GM21528 (cell line): ENCODE results near the gene GPR3.
"Not testable (repeated sequence)": the region's sequence is repeated elsewhere in the genome, so short reads cannot be mapped to it uniquely, and the experiment has no call there.

Source experiments
- ATAC-seq: cut with Tn5 transposase; IDR thresholded peaks from one replicate; pipeline ENCODE4 v1.9.1; 2021; ENCODE audit warnings: mild to moderate bottlenecking, moderate library complexity; ENCODE audit not compliant: unreplicated experiment, low FRiP score

GPR3 gene

GRCh38 chr1:27398405-27399149 lies 6.2 kb downstream of the GPR3 start:
- ATAC-seq: no peak

- no peak for ATAC-seq
Measured at GRCh38 chr1:27399251-27400025, 7.0 kb downstream of the GPR3 start.

DNA sequence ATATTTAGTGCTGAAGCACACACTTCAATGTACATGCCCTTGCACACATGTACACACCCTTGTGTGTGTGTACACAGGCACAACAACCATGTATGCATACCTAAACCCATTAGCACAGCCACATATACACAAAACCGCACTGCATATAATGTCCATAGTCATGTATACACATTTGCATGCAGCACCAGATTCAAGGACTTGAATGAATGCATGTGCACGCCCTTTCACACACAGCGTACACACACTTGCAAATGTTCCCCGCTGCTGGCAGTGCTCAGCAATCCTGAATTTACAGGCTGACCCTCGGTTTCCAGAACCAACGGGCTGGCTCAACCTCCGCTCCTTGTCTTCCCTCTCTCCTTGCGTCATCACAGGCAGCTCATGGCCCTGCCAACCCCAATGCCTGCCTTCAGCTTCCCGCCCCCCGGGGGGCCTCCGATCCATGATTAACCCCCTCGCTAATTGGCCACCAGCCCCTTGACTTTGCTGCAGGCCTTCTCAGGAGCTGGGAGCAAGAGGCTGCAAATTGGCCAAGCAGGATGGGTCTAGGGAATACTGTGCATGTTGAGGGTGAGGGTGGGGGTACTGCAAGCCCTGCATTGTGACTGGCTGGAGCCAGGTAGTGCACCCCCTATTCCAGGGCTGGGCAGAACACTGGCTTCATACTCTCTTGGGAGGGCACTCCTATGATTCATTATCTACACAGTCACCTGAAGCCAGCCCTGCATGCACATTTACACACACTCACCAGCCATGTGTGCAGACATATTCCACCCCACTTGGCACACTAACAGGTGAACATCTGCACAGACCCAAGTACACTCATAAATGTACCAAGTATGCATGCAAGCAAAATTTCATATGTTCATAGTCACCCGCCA lies 7.9 kb downstream of the GPR3 start:
- no peak for ATAC-seq

GRCh38 chr1:27400963-27401341 lies 8.5 kb downstream of the GPR3 start:
- no peak for ATAC-seq

DNA sequence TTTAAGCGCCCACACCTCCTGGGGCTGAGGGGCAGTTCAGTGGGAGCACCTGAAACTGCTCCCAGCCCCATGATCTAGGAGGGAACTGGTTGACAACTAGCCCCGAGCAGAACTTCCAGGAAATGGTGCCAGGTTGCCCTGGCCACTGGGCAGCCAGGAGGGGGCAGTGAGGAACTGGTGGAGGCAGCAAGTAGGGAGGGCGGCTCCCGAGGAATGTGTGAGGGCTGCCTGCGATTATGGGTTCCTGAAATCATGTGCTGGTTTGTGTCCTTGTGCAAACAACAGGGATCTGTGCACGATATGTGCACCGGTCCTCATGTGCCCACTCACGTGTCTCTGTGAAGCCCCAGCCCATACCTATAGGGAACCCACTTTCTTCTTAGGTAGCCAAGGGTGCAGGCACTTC lies 9.9 kb downstream of the GPR3 start:
- ATAC-seq: no peak

GRCh38 chr1:27403065-27403726 lies 10.8 kb downstream of the GPR3 start:
- ATAC-seq: no peak

DNA sequence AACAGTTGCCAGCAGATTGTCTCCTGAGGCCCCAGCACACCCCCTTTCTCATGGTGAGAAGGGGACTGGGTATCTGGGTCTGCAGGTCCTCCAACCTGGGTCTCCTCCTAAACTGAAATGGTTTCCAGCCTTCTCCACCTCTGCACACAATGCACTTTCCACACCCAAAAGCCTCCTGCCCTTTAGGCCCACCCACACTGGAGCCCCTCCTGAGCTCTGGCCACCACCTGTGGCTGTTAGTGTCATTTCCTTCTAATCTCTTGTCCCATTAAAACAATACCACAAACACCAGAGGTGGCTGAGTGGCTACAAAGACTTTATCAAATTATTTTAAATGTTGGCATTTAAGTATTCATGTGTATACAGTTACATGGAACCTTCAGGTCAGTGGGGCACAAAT lies 11.5 kb downstream of the GPR3 start:
- no peak for ATAC-seq

DNA sequence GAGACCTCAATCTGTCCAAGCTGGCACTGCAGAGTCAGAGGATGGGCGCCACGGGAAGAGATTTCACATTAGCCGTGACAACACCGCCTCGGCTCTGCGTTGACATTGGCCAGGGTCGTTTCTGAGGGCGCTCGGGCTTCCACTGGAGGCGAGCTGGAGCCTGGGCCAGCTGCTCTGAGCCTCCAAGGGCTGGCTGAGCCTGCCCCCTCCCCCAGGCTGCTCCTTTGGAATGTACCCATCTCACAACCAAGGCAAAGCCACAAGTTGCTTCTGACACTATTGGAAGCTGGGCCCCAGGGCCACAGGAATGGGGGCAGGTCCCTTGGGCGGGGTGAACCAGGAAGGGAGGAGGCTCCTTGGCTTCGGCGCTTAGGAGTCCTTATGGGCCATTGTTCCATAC lies 12.7 kb downstream of the GPR3 start:
- ATAC-seq: no peak

GRCh38 chr1:27405598-27406361 lies 13.4 kb downstream of the GPR3 start:
- not testable (repeated sequence) for ATAC-seq

DNA sequence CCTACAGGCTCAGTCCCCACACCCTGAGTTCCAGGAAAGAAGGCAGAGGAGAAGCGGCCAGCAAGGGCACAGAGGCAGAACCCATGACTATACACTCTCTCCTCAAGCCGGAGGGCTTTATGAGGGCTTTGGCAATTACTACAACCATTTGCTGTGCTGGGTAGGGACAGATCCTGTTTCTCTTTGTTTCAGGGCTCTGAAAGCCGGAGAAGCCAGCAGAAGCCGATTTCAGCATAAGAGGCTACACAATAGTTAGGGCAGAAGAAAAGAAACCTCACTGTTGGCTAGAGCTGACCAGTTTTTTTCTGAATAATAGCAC lies 13.9 kb downstream of the GPR3 start:
- ATAC-seq: no peak

GRCh38 chr1:27406791-27407190 lies 14.4 kb downstream of the GPR3 start:
- ATAC-seq: not testable (repeated sequence)

DNA sequence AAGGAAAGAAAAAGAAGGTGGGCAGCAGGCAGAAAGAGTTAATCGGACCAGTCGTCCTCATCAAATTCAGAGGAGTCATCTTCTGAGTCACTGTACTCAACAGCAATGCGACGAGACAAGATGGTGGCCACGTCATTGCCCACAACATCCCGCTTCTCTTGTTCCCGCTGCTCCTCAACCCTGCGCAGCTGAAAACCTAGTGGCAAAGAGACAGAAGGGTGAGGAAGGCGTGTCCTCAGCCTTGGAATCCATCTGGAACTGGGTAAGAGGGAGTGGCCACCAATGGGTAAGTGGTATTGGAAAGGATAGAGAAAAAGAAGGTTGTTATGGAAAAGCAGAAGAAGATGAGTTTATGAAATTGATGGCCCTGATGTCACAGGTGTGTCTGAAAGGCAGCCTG lies 15.7 kb downstream of the GPR3 start:
- ATAC-seq: no peak

DNA sequence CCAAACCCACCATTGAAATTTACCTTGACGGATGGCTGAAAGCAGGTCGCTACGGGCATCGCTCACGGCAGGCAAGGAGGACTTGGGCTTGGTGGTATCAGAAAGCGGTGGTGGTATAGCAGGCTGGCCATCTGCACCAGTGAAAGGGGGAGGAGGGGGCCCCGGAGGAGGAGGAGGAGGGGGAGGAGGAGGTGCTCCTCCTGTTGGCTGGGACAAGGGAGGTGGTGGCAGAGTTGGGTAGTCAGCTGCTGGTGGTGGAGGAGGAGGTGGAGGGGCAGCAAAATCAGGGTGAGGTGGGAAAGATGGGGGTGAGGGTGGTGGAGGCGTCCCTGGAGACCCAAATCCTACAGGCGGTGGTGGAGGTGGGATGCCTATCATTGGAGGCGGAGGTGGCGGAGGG lies 17.2 kb downstream of the GPR3 start:
- no peak for ATAC-seq

- no peak for ATAC-seq
Measured at GRCh38 chr1:27410709-27411108, 18.3 kb downstream of the GPR3 start.

- ATAC-seq: no peak
Measured at GRCh38 chr1:27412502-27412901, 20.1 kb downstream of the GPR3 start.

DNA sequence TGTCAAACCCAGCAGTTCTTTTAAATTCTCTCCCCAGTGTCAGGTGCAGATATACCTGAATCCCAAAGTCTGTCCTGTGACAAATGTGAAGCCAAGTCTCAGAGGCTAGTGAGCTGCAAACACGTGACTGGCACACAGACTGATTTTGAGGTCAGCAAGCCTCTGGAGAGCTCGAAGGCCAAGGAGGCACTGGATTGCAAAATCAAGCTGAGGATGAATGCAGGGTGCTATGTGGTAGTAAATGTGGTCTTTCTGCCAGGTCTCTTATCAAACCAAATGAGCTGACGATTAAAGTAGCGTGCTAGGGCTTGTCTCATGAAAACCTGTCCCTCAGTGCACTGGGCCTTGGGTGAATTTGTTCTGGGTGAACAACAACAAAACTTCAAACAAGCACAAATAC lies 20.6 kb downstream of the GPR3 start:
- no peak for ATAC-seq

DNA sequence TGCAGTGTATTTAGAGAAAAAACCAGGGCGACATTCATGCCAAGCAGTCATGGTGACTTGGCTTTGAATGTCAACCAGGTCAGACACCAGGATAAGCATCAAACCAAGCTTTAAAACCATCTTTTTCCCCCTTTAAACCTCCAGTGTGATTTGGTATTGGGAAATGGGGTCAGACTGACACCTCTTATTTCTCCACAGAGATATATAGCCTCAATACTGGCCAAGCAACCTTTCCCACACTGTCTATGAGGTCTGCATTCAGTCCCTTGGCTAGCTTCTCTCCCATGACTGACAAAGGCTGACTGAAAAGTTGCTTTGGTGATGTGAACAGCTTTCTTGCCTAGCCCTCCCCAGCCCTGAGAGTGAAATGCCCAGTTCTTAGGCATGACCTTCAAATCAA lies 21.7 kb downstream of the GPR3 start:
- no peak for ATAC-seq

- ATAC-seq: no peak
Measured at GRCh38 chr1:27416387-27417111, 24.1 kb downstream of the GPR3 start.

- ATAC-seq: no peak
Measured at GRCh38 chr1:27417713-27418112, 25.3 kb downstream of the GPR3 start.
